DND-41 (cell line): ENCODE results near the gene TNFRSF8.

Experiments used
- ATAC-seq: fragments of 200-7000 bp; cut with Tn5 transposase; 3 replicates; pipeline ENCODE4 v1.9.1; 2021; ENCODE audit warnings: low read depth; ENCODE audit not compliant: insufficient read depth
- DNase-seq: peaks from one replicate; pipeline ENCODE4 v3.0.0-alpha.2; 2020
- H2AFZ ChIP-seq: 2 replicates; pipeline ENCODE4 v1.6.0; 2012; ENCODE audit warnings: low read depth, low read length
- H3K27ac ChIP-seq: 2 replicates; pipeline ENCODE4 v1.5.1; 2012; ENCODE audit warnings: low read length, inconsistent platforms
- H3K27me3 ChIP-seq: fragments of 200-600 bp; sonication (generic); 2 replicates; pipeline ENCODE4 v1.6.0; 2012; ENCODE audit warnings: low read length, mild to moderate bottlenecking, inconsistent platforms; ENCODE audit not compliant: insufficient read depth, poor library complexity
- H3K36me3 ChIP-seq: 2 replicates; pipeline ENCODE4 v1.5.1; 2012; ENCODE audit warnings: low read length, inconsistent platforms; ENCODE audit not compliant: insufficient read depth
- H3K4me1 ChIP-seq: 2 replicates; pipeline ENCODE4 v1.5.1; 2012; ENCODE audit warnings: mild to moderate bottlenecking, low read length; ENCODE audit not compliant: insufficient read depth
- H3K4me2 ChIP-seq: 2 replicates; pipeline ENCODE4 v1.6.0; 2012; ENCODE audit warnings: mild to moderate bottlenecking, moderate library complexity, low read length, inconsistent platforms; ENCODE audit not compliant: insufficient read depth
- H3K4me3 ChIP-seq, 2 experiments: fragments of 200-600 bp in 1 of 2; shearing (Covaris generic) in 1 of 2; 2 replicates each; pipeline ENCODE4 v1.5.1; 2012 to 2016; ENCODE audit warnings: inconsistent platforms in 2 of 2, low read length in 2 of 2, mild to moderate bottlenecking in 2 of 2, low read depth in 1 of 2, moderate library complexity in 1 of 2
- H3K79me2 ChIP-seq: 2 replicates; pipeline ENCODE4 v1.6.0; 2012; ENCODE audit warnings: low read length, inconsistent platforms; ENCODE audit not compliant: insufficient read depth
- H3K9ac ChIP-seq: 2 replicates; pipeline ENCODE4 v1.6.0; 2012; ENCODE audit warnings: low read depth, mild to moderate bottlenecking, inconsistent platforms, low read length, moderate library complexity
- H3K9me3 ChIP-seq: 2 replicates; pipeline ENCODE4 v1.5.1; 2012; ENCODE audit warnings: low read length, moderate library complexity, mild to moderate bottlenecking, inconsistent platforms; ENCODE audit not compliant: insufficient read depth, severe bottlenecking
- H4K20me1 ChIP-seq: 2 replicates; pipeline ENCODE4 v1.6.0; 2012; ENCODE audit warnings: low read length; ENCODE audit not compliant: insufficient read depth
- CTCF ChIP-seq: IDR thresholded peaks from 2 replicates; pipeline ENCODE4 v1.5.1; 2012; ENCODE audit warnings: borderline replicate concordance, low read length, moderate library complexity, mild to moderate bottlenecking; ENCODE audit not compliant: poor library complexity, severe bottlenecking; ENCODE audit errors: extremely low read depth
- EZH2 ChIP-seq: IDR thresholded peaks from 3 replicates; pipeline ENCODE4 v1.6.1; 2012; ENCODE audit warnings: borderline replicate concordance, low read depth, mild to moderate bottlenecking, moderate library complexity, low read length, inconsistent platforms; ENCODE audit not compliant: severe bottlenecking

Gene TNFRSF8

DNA sequence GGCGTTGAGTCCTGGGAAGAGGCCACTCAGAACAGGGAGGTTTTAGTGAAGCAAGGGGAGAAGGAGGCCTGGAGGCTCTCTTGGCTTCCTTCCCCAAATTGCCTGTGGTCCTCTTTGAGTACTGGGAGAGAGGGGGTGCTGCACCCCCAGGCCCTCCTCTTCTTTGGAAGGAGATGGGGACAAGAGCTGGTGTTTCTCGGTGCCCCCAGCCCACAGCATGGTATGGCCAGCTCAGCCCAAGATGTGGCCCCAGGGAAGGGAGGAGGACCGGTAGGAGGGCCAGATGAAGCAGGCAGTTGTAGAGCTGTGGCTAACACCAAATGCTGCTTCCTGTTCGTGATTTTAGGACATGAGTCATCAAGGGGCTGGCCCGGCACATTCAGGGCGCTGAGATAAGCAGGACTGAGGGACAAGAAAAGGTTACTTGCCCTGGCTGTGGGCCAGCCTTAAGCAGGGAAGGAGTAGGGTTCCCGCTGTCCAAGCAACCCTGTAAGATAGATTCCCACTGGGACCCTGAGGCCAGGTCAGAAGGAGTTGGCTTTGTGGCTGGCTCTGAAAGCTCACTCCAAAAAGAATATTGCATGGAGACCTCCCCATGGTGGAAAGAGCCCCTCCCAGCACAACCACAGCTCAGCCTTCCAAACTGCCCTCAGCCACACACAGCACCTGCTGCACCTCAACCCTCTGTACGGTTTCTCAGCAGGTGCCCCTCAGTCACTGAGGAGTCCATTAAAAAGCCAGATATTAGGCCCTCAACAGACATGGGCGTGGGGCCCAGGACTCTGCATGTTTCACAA, 98.8 kb downstream of the TNFRSF8 start:
- H3K27me3 ChIP-seq: peaks cover 31% of the 10 kb centered on the region
- H3K9me3 ChIP-seq: no peaks in the 10 kb centered on the region
- H3K4me3 ChIP-seq: no peak overlapping the region
- H3K27ac ChIP-seq: peak overlapping the region; percentile 36; the same call in 1 of the 2 replicates
- peaks cover 19% of the 10 kb centered on the region for H3K4me1 ChIP-seq
- H2AFZ ChIP-seq: no peak overlapping the region
- TF ChIP-seq EZH2 (no peak), CTCF (no peak)
- peak; percentile 81 for ATAC-seq
- DNase-seq: peak; percentile 65
- H3K79me2 ChIP-seq: no peaks in the 10 kb centered on the region
- no peaks in the 10 kb centered on the region for H3K36me3 ChIP-seq
- H3K9ac ChIP-seq: no peak overlapping the region
- no peak overlapping the region for H3K4me2 ChIP-seq
- H4K20me1 ChIP-seq: peaks cover 22% of the 10 kb centered on the region

DNA sequence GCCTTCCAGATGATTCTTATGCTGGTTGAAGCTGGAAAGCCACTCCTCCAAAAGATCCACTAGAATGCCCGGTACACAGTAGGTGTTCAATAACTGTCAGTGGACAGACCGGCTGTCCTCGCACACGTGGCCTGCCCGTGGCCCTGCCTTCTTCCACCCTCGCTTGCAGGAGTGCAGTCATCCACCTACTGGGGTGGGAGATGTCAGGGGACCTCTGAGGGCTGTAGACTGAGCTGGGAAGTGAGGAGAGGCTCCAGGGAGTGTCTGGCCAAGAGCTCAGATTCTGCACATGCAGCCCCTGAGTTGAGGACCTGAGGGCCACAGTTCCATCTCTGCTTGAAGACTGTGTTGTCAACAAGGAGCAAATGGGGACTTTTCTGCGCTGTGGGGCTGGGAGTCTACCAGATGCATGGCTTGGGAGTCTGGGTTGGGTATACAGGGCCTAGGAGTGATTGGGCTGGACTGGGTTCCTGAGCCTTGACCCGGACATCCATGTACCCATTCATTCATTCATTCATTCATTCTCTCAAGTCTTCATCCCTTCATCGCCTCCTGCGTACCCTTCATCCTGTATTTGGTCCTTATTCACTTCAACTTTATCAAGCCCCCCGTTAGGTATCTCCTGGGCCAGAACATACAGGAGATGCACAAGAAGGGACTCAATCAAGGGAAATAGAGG, 99.5 kb downstream of the TNFRSF8 start:
- H2AFZ ChIP-seq: no peak overlapping the region
- no peak overlapping the region for H3K27ac ChIP-seq
- no peak for DNase-seq

GRCh38 chr1:12163210-12163609, 100.1 kb downstream of the TNFRSF8 start:
- H3K4me1 ChIP-seq: peaks cover 28% of the 10 kb centered on the region
- H3K36me3 ChIP-seq: no peaks in the 10 kb centered on the region
- peaks cover 31% of the 10 kb centered on the region for H4K20me1 ChIP-seq
- no peak for DNase-seq
- H3K27ac ChIP-seq: no peak overlapping the region
- TF ChIP-seq EZH2 (no peak), CTCF (no peak)
- peaks cover 42% of the 10 kb centered on the region for H3K27me3 ChIP-seq
- H3K9me3 ChIP-seq: no peaks in the 10 kb centered on the region
- no peak overlapping the region for H3K4me3 ChIP-seq
- ATAC-seq: no peak
- H3K79me2 ChIP-seq: no peaks in the 10 kb centered on the region
- no peak overlapping the region for H3K4me2 ChIP-seq
- H2AFZ ChIP-seq: no peak overlapping the region
- no peak overlapping the region for H3K9ac ChIP-seq

More for the DNA sequence above, 99.5 kb downstream of the TNFRSF8 start:
- TF ChIP-seq CTCF: no peak
- no peak for TF ChIP-seq EZH2
- Histone ChIP-seq H3K9me3 (no peaks in the 10 kb centered on the region), H3K4me3 (no peak overlapping the region), H3K9ac (no peak overlapping the region), H4K20me1 (peaks cover 24% of the 10 kb centered on the region), H3K4me2 (no peak overlapping the region), H3K79me2 (no peaks in the 10 kb centered on the region), H3K27me3 (peaks cover 36% of the 10 kb centered on the region), H3K36me3 (no peaks in the 10 kb centered on the region), H3K4me1 (peaks cover 26% of the 10 kb centered on the region)
- ATAC-seq: no peak
